Measurements from ENCODE around the gene SLC6A9. TPM values are rescaled to one million over a fixed set of nuclear protein-coding genes. Genes with fewer than 3 reads are reported as not detected.

SLC6A9 gene
- polyA plus RNA-seq, 3 donors: 5.4 to 6.3 (median 6.1) TPM

GRCh38 chr1:44030605-44031251 lies 534 bp downstream of the SLC6A9 start:
- DNase-seq (ENCODE audit: low read depth in 3 of 3, low spot score in 2 of 3): peak in 1 of 3 donors; percentile 23

GRCh38 chr1:44029911-44030604 lies 1.2 kb downstream of the SLC6A9 start:
- peak in 1 of 3 donors; percentile 80 for DNase-seq (ENCODE audit: low read depth in 3 of 3, low spot score in 2 of 3)

DNA sequence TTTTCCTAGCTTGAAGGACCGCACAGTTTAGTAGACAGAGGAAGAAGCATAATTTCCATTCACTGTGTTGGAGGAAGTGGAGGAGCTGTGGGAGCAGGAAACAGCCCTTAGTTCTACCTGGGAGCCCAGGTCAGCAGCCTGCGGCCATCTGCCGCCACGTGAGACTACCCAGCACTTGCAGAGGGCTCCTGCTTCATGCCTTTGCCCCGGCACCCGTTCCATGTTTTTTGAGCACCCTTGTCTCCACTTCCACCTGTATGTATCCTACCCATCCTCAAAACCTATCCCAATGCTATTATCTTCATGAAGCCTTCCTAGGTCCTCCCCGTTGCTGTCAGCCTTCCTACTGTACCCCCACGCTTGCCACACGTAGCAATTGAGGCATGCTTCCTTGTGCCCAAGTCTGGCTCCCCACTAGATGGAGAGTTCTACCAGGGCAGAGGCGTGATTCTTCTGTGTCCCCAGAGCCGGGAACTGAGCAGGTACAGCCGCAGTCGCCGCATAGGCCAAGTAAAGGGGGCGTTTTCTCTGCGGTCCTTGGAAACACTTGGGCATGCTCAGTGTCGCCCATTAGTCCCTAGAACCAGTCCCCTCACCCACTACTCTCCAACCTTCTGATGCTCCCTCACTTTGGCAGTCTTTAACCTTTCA lies 1.9 kb downstream of the SLC6A9 start:
- no peak for DNase-seq (ENCODE audit: low read depth in 3 of 3, low spot score in 2 of 3)

DNA sequence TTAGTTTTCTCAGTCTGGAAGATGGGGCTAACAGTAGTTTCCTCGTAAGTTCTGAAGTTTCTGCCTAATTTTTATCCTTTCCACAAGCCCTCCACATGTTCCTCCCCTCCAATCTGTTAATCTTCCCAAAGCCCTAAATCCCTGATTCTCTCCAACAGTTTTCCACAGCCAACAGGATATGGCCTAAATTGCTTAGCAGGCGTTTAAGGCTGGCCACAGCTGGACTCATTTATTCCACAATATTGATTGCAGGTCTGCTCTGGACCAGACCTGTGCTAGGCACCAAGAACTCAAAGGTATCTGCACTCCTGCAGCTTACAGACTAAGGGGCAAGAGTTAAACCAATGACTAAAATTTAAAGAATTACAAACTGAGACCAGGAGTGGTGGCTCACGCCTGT lies 3.9 kb downstream of the SLC6A9 start:
- DNase-seq (ENCODE audit: low read depth in 3 of 3, low spot score in 2 of 3): no peak

DNA sequence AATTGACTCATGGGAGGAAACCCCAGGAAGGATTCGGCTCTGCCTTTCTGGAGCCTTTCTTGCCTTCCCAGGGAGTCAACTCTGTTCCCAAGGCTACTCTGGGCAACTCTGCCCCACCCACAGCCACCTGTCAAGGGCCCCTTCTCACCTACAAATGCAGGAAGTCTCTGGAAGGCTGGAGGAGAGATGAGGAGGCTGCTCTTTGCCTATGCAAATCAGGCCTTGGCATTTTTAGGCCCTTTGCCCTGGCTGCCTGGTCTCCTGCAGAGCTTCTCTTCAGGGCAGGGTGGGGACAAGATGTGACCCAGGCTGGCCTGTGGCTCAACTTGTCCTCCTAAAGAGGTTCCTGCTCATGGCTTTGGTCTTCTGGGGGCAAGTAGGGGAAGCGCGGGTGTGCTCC lies 5.4 kb downstream of the SLC6A9 start:
- DNase-seq (ENCODE audit: low read depth in 3 of 3, low spot score in 2 of 3): no peak

DNA sequence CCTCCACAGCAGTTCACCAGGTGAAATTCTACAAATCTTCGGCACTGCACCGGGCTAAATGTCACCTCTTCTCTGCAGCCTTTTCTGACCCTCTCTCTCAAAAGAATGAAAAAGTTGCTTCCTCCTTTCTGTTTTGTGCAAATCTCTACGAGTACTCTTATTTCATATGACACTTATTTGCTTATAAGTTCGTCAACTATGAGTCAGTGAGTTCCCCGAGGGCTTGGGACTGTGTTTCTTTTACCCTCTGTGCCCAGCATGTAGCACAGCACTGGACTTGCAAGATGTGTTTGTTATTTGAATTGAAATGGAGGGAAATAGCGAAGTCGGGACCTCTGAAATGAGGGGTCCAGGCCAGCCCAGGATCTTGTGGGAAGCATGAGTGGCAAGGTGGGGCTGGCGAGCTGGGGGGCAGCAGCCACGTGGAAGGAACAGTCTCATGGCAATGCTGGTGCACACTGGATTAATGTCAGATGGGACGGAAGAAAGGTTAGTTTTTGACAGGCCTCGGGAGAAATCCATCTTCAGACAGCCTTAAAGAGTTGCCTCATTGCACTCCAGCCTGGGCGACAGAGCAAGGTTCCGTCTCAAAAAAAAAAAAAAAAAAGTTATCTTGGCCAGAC lies 6.2 kb downstream of the SLC6A9 start:
- no peak for DNase-seq (ENCODE audit: low read depth in 3 of 3, low spot score in 2 of 3)

DNA sequence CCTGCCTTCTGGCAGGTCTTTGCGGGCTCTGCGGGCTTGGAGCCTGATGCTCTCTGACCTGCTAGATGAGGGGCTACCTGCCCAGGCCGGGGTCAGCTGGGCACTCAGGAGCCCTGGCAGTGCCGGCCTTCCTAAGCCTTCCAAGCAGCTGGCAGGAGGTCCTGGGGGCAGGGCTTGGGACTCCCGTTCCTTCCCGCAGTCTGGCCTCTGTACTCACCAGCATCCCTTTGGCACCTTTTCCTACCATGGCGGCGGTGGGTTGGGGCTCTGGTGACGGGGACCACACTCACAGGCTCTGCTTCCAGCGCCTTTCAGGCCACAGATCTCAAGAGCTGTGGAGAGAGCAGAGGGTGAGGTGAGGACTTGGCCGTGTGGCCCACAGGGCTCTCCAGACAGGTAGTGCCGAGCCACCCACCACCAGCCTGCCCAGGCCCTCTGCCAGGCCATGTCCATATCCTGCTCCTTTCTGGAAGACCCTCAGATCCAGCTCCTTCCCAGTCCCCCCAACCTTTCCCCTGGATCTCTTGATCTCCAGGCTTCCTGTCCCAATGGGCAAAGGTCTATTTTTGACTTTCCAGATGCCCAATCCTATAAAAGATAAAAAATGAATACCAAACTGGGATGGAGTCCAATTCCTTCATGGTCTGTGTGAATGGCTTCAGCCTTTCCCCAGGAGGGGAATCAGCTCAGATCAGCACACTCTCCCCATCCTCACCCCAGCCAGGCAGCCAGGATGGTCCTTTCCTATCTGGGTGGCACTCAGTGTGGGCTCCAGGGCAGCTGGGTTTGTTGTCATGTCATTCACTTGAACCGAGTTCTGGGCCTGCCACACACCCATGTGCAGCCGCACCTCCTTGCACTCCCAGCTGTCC lies 7.0 kb downstream of the SLC6A9 start:
- DNase-seq (ENCODE audit: low read depth in 3 of 3, low spot score in 2 of 3): no peak

DNA sequence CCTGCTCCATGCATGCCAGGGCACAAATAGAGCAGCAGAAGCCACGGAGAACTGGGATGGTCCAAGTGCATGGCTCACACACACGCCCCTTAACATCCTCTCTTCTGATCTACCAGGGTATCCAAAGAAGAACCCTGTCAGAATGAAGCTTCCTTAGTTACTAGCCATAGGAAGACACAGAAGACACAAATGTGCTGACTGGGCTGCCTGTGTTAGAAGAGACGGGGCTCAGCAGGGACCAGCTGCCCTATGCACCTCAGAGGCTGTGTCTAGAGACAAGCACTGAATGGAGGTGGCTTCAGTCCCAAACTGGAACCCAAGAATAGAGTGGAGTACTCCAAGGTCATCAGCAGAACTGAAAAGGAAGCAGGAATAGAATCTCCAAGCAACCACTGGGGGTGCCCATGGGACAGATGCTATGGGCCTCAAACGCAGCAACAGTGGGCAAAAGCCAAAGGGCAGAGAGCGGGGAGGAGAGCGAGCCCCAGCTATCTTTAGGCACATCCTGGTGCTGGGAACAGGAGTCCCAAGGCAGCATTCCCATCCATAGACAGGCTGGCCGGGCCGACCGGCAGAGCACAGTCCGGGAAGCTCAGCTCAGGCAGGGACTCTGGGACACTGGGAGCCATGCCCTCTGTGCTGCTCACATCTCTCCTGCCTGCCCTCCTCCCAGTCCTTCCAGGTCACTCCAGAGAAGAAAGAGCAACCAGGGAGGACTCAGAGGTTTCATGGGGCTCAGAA lies 9.5 kb downstream of the SLC6A9 start:
- DNase-seq (ENCODE audit: low read depth in 3 of 3, low spot score in 2 of 3): no peak

- no peak for DNase-seq (ENCODE audit: low read depth in 3 of 3, low spot score in 2 of 3)
Observed at GRCh38 chr1:44021156-44021555, 10.1 kb downstream of the SLC6A9 start.

DNA sequence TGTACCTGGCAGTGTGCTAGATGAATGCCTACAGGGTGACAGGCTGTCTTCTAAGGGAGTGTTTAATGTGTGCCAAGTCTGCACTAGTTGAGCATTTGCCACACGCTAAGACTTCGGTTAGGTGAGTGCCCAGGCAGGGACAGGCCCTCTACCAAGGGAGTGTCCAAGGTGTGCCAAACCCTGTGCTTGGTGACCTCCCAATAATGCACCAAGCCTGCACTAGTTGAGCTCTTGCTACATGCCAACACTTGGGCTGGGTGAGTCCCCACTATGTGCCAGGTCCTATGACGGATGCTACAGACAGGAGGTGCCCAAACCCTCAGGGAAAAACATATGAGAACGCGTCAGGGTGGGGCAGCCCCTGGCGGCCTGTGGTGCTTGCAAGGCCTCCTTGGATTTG lies 10.8 kb downstream of the SLC6A9 start:
- no peak for DNase-seq (ENCODE audit: low read depth in 3 of 3, low spot score in 2 of 3)

GRCh38 chr1:44019466-44019948 lies 11.8 kb downstream of the SLC6A9 start:
- DNase-seq (ENCODE audit: low read depth in 3 of 3, low spot score in 2 of 3): no peak

- DNase-seq (ENCODE audit: low read depth in 3 of 3, low spot score in 2 of 3): no peak
Observed at GRCh38 chr1:44016890-44017400, 14.3 kb downstream of the SLC6A9 start.

DNA sequence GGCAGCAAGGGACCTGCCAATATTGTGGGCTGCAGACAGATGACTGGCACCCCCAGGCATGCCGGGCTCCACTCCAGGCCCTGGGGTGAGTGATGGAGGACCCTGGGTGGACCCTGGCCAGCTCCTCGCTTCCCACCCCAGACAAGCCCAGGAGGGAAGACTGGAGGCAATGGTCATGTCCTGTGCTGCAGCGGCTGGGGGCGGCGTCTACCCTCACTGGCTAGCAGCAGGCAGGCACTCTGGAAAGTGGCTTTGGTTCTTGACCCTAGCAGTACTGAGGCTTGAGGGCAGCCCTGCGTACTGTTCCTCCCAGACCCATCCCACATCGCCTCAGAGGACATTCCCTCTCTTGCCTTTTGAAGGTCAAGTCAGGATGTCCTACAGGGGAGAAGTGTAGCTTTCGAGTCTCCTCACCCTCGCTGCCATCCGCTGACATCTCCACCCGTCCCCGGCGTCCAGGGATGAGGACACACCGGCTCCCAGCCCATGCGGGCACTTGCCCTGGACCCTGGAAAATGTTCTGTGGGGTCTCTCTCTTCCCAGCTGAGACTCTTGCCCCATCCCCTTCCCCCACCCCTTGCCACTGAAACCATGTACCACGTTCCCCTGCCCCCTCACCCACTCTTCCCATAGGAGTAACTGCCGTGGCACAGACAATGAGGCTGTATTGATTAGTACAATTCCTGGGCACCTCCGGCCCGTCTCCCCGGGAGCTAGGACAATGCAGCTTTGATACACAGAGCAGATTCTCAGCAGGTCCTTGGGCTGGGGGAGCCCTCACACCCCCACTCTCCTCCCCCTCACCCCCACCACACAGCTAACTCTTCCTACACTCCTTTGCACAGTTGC lies 15.0 kb downstream of the SLC6A9 start:
- no peak for DNase-seq (ENCODE audit: low read depth in 3 of 3, low spot score in 2 of 3)

- no peak for DNase-seq (ENCODE audit: low read depth in 3 of 3, low spot score in 2 of 3)
Observed at GRCh38 chr1:44015206-44015605, 16.1 kb downstream of the SLC6A9 start.

- DNase-seq (ENCODE audit: low read depth in 3 of 3, low spot score in 2 of 3): no peak
Observed at GRCh38 chr1:44014365-44015104, 16.7 kb downstream of the SLC6A9 start.

- DNase-seq (ENCODE audit: low read depth in 3 of 3, low spot score in 2 of 3): no peak
Observed at GRCh38 chr1:44013949-44014348, 17.3 kb downstream of the SLC6A9 start.

GRCh38 chr1:44012941-44013609 lies 18.2 kb downstream of the SLC6A9 start:
- no peak for DNase-seq (ENCODE audit: low read depth in 3 of 3, low spot score in 2 of 3)
